ENCODE measurements around the gene PCDHA3. TPM values are rescaled to one million over a fixed set of nuclear protein-coding genes. Genes with fewer than 3 reads are reported as not detected.
"Not testable (repeated sequence)": the region's sequence is repeated elsewhere in the genome, so short reads cannot be mapped to it uniquely, and the experiment has no call there.

PCDHA3 gene
- total RNA-seq, 1 donor from 2014 or later, result not detected

- DNase-seq; ATAC-seq (ENCODE audit: poor library complexity); intact Hi-C loops (cut with DNase I): not testable (repeated sequence)
Observed at GRCh38 chr5:140848139-140849102, 47.6 kb downstream of the PCDHA3 start, which contains the start of gene PCDHA9. Gene PCDHA9 (plus strand): TSS chr5:140848382. CDS start chr5:140848496, 114 bp downstream.

GRCh38 chr5:140849831-140850634 is 49.2 kb downstream of the PCDHA3 start:
- ATAC-seq (ENCODE audit: poor library complexity); DNase-seq; intact Hi-C loops (cut with DNase I): not testable (repeated sequence)

Other genes starting within 250 kb of the PCDHA3 start
- 23.1 TPM for gene SRA1, start 243.6 kb upstream of the PCDHA3 start, total RNA-seq
- 10.2 TPM for gene APBB3, start 236.5 kb upstream of the PCDHA3 start, total RNA-seq
- gene SLC35A4, start 236.2 kb upstream of the PCDHA3 start, total RNA-seq, result 81.4 TPM
- 37.7 TPM for gene CD14, start 167.9 kb upstream of the PCDHA3 start, total RNA-seq
- 4.0 TPM for gene TMCO6, start 161.6 kb upstream of the PCDHA3 start, total RNA-seq
- gene NDUFA2, start 153.4 kb upstream of the PCDHA3 start, total RNA-seq, result 155 TPM
- 59.9 TPM for gene IK, start 153.2 kb upstream of the PCDHA3 start, total RNA-seq
- 11.2 TPM for gene WDR55, start 136.2 kb upstream of the PCDHA3 start, total RNA-seq
- gene DND1, start 127.5 kb upstream of the PCDHA3 start, total RNA-seq, result 0.40 TPM
- gene HARS1, start 109.7 kb upstream of the PCDHA3 start, total RNA-seq, result 33.4 TPM
- 25.2 TPM for gene HARS2, start 109.6 kb upstream of the PCDHA3 start, total RNA-seq
- 29.6 TPM for gene ZMAT2, start 100.6 kb upstream of the PCDHA3 start, total RNA-seq
- not detected for gene PCDHA1, start 14.9 kb upstream of the PCDHA3 start, total RNA-seq
- gene PCDHA2, start 6.2 kb upstream of the PCDHA3 start, total RNA-seq, result not detected
- not detected for gene PCDHA4, start 6.0 kb downstream of the PCDHA3 start, total RNA-seq
- not detected for gene PCDHA5, start 20.6 kb downstream of the PCDHA3 start, total RNA-seq
- gene PCDHA6, start 26.9 kb downstream of the PCDHA3 start, total RNA-seq, result not detected
- gene PCDHA7, start 33.2 kb downstream of the PCDHA3 start, total RNA-seq, result not detected
- not detected for gene PCDHA8, start 40.1 kb downstream of the PCDHA3 start, total RNA-seq
- gene PCDHA9, start 47.3 kb downstream of the PCDHA3 start, total RNA-seq, result not detected
- gene PCDHA10, start 54.8 kb downstream of the PCDHA3 start, total RNA-seq, result 0.05 TPM
- not detected for gene PCDHA11, start 67.9 kb downstream of the PCDHA3 start, total RNA-seq
- gene PCDHA12, start 74.3 kb downstream of the PCDHA3 start, total RNA-seq, result not detected
- gene PCDHA13, start 81.1 kb downstream of the PCDHA3 start, total RNA-seq, result not detected
- gene PCDHAC1, start 125.2 kb downstream of the PCDHA3 start, total RNA-seq, result 0.13 TPM
- 0.48 TPM for gene PCDHAC2, start 165.4 kb downstream of the PCDHA3 start, total RNA-seq

Measured in Right ventricle myocardium superior (tissue), 1 donor.